ENCODE data around the gene GEMIN7. TPM values are rescaled to one million over a fixed set of nuclear protein-coding genes. Genes with fewer than 3 reads are reported as not detected.

The GEMIN7 gene
- total RNA-seq, 1 experiment from 2014 or later = 34.0 TPM

- H3K27ac ChIP-seq (ENCODE audit: low read depth, low read length, poor library complexity, severe bottlenecking) = no peak overlapping the region
- no TSS peak for BruUV-seq (replicated peaks)
Observed at GRCh38 chr19:45115809-45116615, 37.0 kb downstream of the GEMIN7 start.

DNA sequence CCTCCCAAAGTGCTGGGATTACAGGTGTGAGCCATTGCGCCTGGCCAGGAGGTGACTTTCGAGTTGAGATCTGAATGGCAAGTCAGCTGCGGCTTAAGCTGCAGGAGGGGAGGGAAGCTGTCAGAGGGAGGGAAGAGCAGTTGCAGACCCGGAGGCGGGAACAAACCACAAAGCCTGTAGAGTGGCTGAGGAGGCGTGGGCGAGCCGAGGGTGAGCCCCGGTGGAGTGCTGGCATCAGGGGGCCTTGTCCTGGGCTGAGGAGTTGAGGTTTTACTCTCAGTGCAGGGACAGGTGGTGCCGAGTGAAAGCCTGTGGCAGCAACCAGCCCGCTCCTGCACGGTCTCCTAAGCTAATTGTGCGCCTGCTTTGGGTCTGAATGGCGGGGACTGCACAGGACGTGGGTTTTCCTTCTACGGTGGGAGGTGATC, 38.1 kb downstream of the GEMIN7 start:
- CTCF ChIA-PET = interaction anchor here (0.6 kb wide), 1 partner anchor 364 kb away, joined by 7 read pairs; no protein-coding TSS in a partner anchor
- no peak overlapping the region for H3K4me3 ChIP-seq (ENCODE audit: low read depth, low read length, poor library complexity, severe bottlenecking)
- no peaks in the 10 kb centered on the region for H3K9me3 ChIP-seq (ENCODE audit: low read depth, low read length, poor library complexity, severe bottlenecking)
- BruUV-seq (replicated peaks) = no TSS peak
- POLR2A ChIA-PET (ENCODE audit: low non-redundant PET) = no interaction called here
- intact Hi-C loops (cut with micrococcal nuclease; ENCODE audit: unreplicated experiment) = no loop called here
- DNase-seq (ENCODE audit: low spot score) = peak; percentile 55
- TF ChIP-seq, protein P1, sequence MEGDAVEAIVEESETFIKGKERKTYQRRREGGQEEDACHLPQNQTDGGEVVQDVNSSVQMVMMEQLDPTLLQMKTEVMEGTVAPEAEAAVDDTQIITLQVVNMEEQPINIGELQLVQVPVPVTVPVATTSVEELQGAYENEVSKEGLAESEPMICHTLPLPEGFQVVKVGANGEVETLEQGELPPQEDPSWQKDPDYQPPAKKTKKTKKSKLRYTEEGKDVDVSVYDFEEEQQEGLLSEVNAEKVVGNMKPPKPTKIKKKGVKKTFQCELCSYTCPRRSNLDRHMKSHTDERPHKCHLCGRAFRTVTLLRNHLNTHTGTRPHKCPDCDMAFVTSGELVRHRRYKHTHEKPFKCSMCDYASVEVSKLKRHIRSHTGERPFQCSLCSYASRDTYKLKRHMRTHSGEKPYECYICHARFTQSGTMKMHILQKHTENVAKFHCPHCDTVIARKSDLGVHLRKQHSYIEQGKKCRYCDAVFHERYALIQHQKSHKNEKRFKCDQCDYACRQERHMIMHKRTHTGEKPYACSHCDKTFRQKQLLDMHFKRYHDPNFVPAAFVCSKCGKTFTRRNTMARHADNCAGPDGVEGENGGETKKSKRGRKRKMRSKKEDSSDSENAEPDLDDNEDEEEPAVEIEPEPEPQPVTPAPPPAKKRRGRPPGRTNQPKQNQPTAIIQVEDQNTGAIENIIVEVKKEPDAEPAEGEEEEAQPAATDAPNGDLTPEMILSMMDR (conservative IDR thresholded peaks at IDR 0.05; ENCODE audit: low read depth, low read length) = no peak
- no peak for TF ChIP-seq EZH2 (IDR thresholded peaks at IDR 0.05; ENCODE audit: borderline replicate concordance, low read depth, low read length, poor library complexity, severe bottlenecking)
- no peaks in the 10 kb centered on the region for H3K36me3 ChIP-seq (ENCODE audit: insufficient read depth, low read length, poor library complexity, severe bottlenecking)
- no peaks in the 10 kb centered on the region for H3K27me3 ChIP-seq (replicated peaks; ENCODE audit: insufficient read depth, low read depth, low read length, poor library complexity)
- no peak overlapping the region for H3K27ac ChIP-seq (ENCODE audit: low read depth, low read length, poor library complexity, severe bottlenecking)
- peaks cover 2% of the 10 kb centered on the region for H3K4me1 ChIP-seq (ENCODE audit: insufficient read depth, low read length, poor library complexity, severe bottlenecking)

More at GRCh38 chr19:45115809-45116615, 37.0 kb downstream of the GEMIN7 start:
- H3K27me3 ChIP-seq (replicated peaks; ENCODE audit: insufficient read depth, low read depth, low read length, poor library complexity) = no peaks in the 10 kb centered on the region
- intact Hi-C loops (cut with micrococcal nuclease; ENCODE audit: unreplicated experiment) = no loop called here
- no peaks in the 10 kb centered on the region for H3K36me3 ChIP-seq (ENCODE audit: insufficient read depth, low read length, poor library complexity, severe bottlenecking)
- H3K9me3 ChIP-seq (ENCODE audit: low read depth, low read length, poor library complexity, severe bottlenecking) = no peaks in the 10 kb centered on the region
- no peak overlapping the region for H3K4me3 ChIP-seq (ENCODE audit: low read depth, low read length, poor library complexity, severe bottlenecking)
- DNase-seq (ENCODE audit: low spot score) = no peak
- TF ChIP-seq, protein P1 (conservative IDR thresholded peaks at IDR 0.05; ENCODE audit: low read depth, low read length) = no peak
- no peak for TF ChIP-seq EZH2 (IDR thresholded peaks at IDR 0.05; ENCODE audit: borderline replicate concordance, low read depth, low read length, poor library complexity, severe bottlenecking)
- POLR2A ChIA-PET (ENCODE audit: low non-redundant PET) = no interaction called here
- no peaks in the 10 kb centered on the region for H3K4me1 ChIP-seq (ENCODE audit: insufficient read depth, low read length, poor library complexity, severe bottlenecking)
- CTCF ChIA-PET = interaction anchor here (0.6 kb wide), 1 partner anchor 216 kb away, joined by 4 read pairs; no protein-coding TSS in a partner anchor

DNA sequence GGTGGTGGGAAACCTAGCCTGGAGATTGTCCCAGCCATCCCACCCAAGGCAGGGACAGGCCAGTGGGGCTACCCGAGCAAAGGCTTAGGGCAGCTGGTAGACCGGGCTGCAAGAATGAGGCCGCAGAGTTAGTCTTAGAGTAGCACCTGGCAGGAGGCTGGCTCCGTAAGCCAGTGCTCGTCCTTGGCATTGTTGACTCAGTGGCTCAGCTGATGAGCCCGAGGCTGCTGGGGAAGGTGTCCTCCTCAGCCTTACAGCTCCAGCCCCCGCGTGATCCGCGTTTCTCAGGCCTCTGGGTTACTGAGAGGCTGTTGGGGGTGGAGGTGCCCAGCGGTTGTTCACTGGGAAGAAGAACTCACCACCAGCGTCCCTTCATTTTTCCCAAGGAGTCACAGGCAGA, 38.6 kb downstream of the GEMIN7 start:
- BruUV-seq (replicated peaks) = no TSS peak
- Histone ChIP-seq H3K27me3 (replicated peaks; ENCODE audit: insufficient read depth, low read depth, low read length, poor library complexity) (no peaks in the 10 kb centered on the region), H3K4me1 (ENCODE audit: insufficient read depth, low read length, poor library complexity, severe bottlenecking) (peaks cover 5% of the 10 kb centered on the region), H3K36me3 (ENCODE audit: insufficient read depth, low read length, poor library complexity, severe bottlenecking) (no peaks in the 10 kb centered on the region), H3K27ac (ENCODE audit: low read depth, low read length, poor library complexity, severe bottlenecking) (no peak overlapping the region), H3K9me3 (ENCODE audit: low read depth, low read length, poor library complexity, severe bottlenecking) (no peaks in the 10 kb centered on the region), H3K4me3 (ENCODE audit: low read depth, low read length, poor library complexity, severe bottlenecking) (no peak overlapping the region)
- ChIA-PET CTCF (interaction anchor here (0.6 kb wide), 1 partner anchor 363 kb away, joined by 7 read pairs; no protein-coding TSS in a partner anchor), POLR2A (ENCODE audit: low non-redundant PET) (no interaction called here)
- intact Hi-C loops (cut with micrococcal nuclease; ENCODE audit: unreplicated experiment) = no loop called here
- DNase-seq (ENCODE audit: low spot score) = no peak
- TF ChIP-seq EZH2 (IDR thresholded peaks at IDR 0.05; ENCODE audit: borderline replicate concordance, low read depth, low read length, poor library complexity, severe bottlenecking) = no peak
- TF ChIP-seq, protein P1 (conservative IDR thresholded peaks at IDR 0.05; ENCODE audit: low read depth, low read length) = no peak

All from A673 (cell line).